ENCODE results near the gene FAM186B. TPM values are rescaled to one million over a fixed set of nuclear protein-coding genes. Genes with fewer than 3 reads are reported as not detected.

Gene FAM186B
- total and polyA plus RNA-seq, 9 donors, result 0.11 to 1.5 (median 0.73) TPM

DNA sequence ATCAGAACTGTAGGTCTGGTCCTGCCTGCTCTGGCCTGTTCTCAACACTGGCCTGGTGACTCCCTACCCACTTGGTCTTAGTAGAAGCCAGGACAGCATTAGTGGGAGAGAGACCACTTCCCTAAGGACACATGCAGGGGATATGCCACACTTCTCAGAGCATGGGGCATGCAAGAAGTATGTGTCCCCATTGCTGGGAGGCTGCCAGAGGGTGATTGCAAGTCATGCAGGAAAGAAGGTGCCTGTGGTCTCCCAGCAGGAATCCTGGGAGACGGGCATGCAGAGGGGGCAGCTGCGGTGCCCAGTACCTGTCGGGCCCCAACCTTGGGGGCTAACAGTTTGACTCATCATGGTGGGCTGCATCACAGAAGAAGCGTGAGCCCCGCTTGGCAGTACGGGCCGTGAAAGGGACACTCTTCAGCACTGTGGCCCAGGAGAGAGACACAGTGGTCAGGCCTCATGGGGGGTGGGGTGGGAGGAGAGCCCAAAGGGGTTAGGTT lies 40.9 kb upstream of the FAM186B start:
- Histone ChIP-seq H3K4me3 (no peak overlapping the region), H3K27ac (no peak overlapping the region), H3K27me3 (no peaks in the 10 kb centered on the region), H3K4me1 (ENCODE audit: insufficient read depth) (no peaks in the 10 kb centered on the region), H3K9me3 (no peaks in the 10 kb centered on the region), H3K36me3 (no peaks in the 10 kb centered on the region)
- WGBS, 3 donors, result 90 to 92% (median 92%) methylated on average over 7 of the region's 7 CpGs
- TF ChIP-seq POLR2A (IDR thresholded peaks at IDR 0.05) (no peak), EP300 (IDR thresholded peaks at IDR 0.05) (no peak)
- TF ChIP-seq, protein P1, sequence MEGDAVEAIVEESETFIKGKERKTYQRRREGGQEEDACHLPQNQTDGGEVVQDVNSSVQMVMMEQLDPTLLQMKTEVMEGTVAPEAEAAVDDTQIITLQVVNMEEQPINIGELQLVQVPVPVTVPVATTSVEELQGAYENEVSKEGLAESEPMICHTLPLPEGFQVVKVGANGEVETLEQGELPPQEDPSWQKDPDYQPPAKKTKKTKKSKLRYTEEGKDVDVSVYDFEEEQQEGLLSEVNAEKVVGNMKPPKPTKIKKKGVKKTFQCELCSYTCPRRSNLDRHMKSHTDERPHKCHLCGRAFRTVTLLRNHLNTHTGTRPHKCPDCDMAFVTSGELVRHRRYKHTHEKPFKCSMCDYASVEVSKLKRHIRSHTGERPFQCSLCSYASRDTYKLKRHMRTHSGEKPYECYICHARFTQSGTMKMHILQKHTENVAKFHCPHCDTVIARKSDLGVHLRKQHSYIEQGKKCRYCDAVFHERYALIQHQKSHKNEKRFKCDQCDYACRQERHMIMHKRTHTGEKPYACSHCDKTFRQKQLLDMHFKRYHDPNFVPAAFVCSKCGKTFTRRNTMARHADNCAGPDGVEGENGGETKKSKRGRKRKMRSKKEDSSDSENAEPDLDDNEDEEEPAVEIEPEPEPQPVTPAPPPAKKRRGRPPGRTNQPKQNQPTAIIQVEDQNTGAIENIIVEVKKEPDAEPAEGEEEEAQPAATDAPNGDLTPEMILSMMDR (IDR thresholded peaks at IDR 0.05), result no peak
- intact Hi-C loops (cut with DNase I), result no loop called here
- DNase-seq, result no peak

DNA sequence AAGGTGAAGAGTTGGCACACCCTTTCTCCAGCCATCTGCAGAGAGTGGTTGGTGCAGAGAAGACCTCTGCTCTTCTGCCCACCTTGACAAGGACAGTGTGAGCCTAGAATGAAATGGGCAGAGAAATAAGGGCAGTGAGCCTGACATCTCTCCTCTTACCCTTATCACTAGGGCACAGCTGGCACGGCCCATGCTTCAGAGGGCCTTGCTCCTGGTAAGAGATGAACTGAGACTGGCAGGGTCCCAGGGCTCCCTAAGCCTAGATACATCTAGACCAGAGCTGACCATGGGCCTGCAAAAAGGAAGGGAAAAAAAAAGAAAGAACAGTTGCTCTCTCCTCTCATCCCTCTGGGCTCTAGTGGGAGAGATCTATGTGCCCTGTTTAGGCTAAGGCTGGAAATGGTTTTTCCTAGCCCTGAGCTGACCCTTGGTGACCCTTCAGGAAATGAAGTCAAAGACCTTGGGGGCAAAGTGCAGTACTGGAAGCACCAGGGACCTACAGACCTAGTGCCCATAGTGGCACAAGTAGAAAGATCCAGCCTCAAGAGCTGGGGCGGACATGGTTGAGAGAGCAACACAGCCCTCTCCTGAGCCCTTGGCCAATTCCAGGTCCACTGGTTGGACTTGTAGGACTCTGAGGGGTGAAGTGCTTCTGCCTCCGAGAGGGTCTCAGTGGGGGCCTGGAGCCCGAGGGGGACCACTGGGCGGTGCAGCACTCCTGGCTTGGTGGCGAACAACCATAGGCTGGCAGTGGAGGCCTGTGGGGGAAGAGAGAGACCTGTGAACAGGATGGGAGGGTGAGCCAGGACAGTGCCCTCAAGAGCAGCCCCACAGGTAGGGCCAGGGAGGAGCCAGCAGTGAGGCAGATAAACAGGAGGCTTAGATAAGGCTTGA lies 40.0 kb upstream of the FAM186B start:
- WGBS, 3 donors, result 82 to 86% (median 84%) methylated on average over 6 of the region's 6 CpGs
- Histone ChIP-seq H3K9me3 (no peaks in the 10 kb centered on the region), H3K27me3 (no peaks in the 10 kb centered on the region), H3K4me1 (ENCODE audit: insufficient read depth) (no peaks in the 10 kb centered on the region), H3K36me3 (no peaks in the 10 kb centered on the region), H3K4me3 (no peak overlapping the region), H3K27ac (no peak overlapping the region)
- no peak for TF ChIP-seq POLR2A (IDR thresholded peaks at IDR 0.05)
- TF ChIP-seq EP300 (IDR thresholded peaks at IDR 0.05), result no peak
- TF ChIP-seq, protein P1 (IDR thresholded peaks at IDR 0.05), result no peak
- intact Hi-C loops (cut with DNase I), result loop anchor here in 3 of 4 donors (2.0 kb wide), 1 partner anchor 61 kb away; the partner anchor contains the start of gene FMNL3 (in 3 of the 3)
- DNase-seq, result no peak

DNA sequence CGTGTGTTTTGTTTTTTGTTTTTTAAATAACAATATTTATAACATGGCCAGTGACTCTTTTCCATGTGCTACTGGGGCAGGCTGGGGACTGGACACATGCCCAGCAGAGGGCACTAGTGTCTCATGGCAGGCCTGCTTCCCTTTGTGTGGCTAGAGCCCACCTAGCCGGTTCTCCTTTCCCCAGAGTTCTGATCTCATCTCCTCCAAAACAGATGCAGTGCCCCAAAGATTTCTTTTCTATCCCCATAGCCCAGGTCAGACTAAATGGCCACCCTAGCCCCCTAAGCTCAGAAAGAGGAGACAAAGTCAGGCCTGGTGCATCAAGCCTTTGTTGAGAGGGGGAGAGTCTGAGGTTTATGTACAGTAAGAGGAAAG lies 39.2 kb upstream of the FAM186B start:
- Histone ChIP-seq H3K27me3 (no peaks in the 10 kb centered on the region), H3K9me3 (no peaks in the 10 kb centered on the region), H3K36me3 (no peaks in the 10 kb centered on the region), H3K4me3 (no peak overlapping the region), H3K27ac (peak overlapping the region; percentile 1 to 49), H3K4me1 (ENCODE audit: insufficient read depth) (no peaks in the 10 kb centered on the region)
- TF ChIP-seq POLR2A (IDR thresholded peaks at IDR 0.05), result no peak
- TF ChIP-seq, protein P1 (IDR thresholded peaks at IDR 0.05), result peak; percentile 90 to 97 (median 95)
- WGBS, 3 donors, result 0 to 8% (median 6%) methylated on average over 2 of the region's 2 CpGs
- intact Hi-C loops (cut with DNase I), result loop anchor here (1.0 to 2.0 kb wide), 2 partner anchors 62 to 63 kb away; partner anchors contain the start of gene FMNL3 (in 4 of the 4)
- DNase-seq, result peak; percentile 83 to 90 (median 88)

DNA sequence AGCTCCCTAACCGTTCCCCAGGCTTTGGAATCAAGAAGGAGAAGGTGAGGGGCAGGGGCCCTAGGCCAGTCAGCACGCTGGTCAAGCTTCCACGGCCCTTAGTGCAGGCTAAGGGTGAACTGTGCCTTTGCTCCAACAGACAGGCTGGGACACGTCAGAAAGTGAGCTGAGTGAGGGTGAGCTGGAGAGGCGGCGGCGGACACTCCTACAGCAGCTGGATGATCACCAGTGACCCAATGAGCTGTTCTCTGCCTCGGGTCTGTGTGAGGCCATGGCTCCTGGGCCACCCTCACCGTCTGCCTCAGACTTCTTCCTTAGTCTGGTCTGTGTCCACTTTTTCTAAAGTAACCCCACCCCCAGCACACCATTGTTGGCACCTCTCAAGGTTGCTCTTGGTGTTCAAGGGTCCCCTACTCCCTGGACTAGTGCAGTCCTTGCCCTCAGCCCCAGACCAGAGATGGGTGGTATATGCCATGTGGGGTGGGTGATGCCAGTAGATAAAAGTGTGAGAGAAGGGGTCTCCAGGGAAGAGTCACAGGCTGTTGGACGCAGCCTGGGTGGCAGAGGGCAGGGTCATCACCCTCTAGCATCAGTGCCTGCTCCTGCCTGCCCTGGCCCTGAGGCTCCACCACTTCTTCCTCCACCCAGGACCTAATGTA lies 38.7 kb upstream of the FAM186B start:
- peak in 2 of 5 donors; percentile 46 to 59 for DNase-seq
- TF ChIP-seq EP300 (IDR thresholded peaks at IDR 0.05), result no peak
- Histone ChIP-seq H3K4me3 (no peak overlapping the region), H3K9me3 (no peaks in the 10 kb centered on the region), H3K4me1 (ENCODE audit: insufficient read depth) (no peaks in the 10 kb centered on the region), H3K27me3 (no peaks in the 10 kb centered on the region), H3K27ac (peak overlapping the region; percentile 1 to 49), H3K36me3 (no peaks in the 10 kb centered on the region)
- intact Hi-C loops (cut with DNase I), result loop anchor here (1.0 to 2.0 kb wide), 2 partner anchors 63 kb away; partner anchors contain the start of gene FMNL3 (in 4 of the 4)
- 32 to 42% (median 37%) methylated on average over 10 of the region's 10 CpGs for WGBS, 3 donors
